Measurements from ENCODE around the gene FZD1. TPM values are rescaled to one million over a fixed set of nuclear protein-coding genes. Genes with fewer than 3 reads are reported as not detected.

The FZD1 gene
- total and polyA plus RNA-seq, 2 experiments from 2014 or later = 0.34 to 1.4 TPM

DNA sequence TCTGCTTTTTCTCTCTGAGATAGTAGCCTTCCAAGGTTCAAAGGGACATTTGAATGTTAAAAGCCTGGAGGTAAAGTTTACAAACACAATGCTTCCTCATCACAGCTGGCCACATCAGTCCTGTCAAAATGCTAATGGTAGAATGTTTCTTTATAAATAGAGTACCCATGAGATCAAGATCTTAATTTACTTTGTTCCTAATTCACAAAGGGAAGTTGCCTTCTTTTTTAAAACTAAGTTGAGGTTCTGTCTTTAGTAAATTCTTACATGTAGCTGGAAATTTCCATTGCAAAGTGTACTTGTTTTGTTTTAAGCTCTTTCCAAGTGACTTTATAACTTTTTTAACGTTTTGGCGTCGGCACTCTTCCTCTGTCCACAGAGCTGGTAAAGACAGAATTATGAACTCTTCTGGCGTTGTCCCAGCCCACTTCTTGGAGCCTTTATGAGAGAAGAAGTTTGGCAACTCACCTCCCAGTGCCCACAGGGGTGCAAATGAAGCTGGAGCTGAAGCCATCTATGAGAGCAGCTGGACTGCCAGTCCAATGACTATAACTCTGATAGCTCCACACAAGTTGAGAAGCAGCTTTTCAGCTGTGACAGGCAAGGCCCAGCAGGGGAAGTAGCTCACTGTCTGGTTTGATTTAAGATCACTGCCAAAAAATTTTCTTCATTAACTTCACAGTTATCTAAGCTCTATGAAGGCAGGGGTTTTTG is 23.3 kb downstream of the FZD1 start:
- Histone ChIP-seq H3K4me3 (no peak overlapping the region), H4K20me1 (replicated peaks; ENCODE audit: insufficient read depth) (no peaks in the 10 kb centered on the region; the same call in 1 of the 2 replicates), H3K79me2 (replicated peaks; ENCODE audit: insufficient read depth) (no peaks in the 10 kb centered on the region), H3K27me3 (ENCODE audit: insufficient read depth) (peaks cover 32% of the 10 kb centered on the region), H3K4me1 (ENCODE audit: insufficient read depth) (peaks cover 5% of the 10 kb centered on the region; the same call in 1 of the 2 replicates), H3K9me2 (ENCODE audit: insufficient read depth) (no peaks in the 10 kb centered on the region), H3K4me2 (no peak overlapping the region), H3F3A (replicated peaks; ENCODE audit: low read depth) (no peaks in the 10 kb centered on the region), H2AFZ (no peak overlapping the region), H3K36me3 (ENCODE audit: insufficient read depth) (no peaks in the 10 kb centered on the region), H3K27ac (ENCODE audit: low read depth) (no peak overlapping the region)
- Mint-ChIP-seq H3K9me3 (no peaks in the 10 kb centered on the region), H3K4me3 (no peak overlapping the region), H3K27ac (no peak overlapping the region), H3K4me1 (peaks cover 17% of the 10 kb centered on the region), H3K27me3 (ENCODE audit: insufficient read depth, low read depth, poor library complexity) (peaks cover 5% of the 10 kb centered on the region), H3K36me3 (ENCODE audit: low read depth) (no peaks in the 10 kb centered on the region)
- peak; percentile 25; the same call in 2 of the 3 replicates for ATAC-seq
- no peak for DNase-seq (ENCODE audit: low spot score)
- TF ChIP-seq, protein P1, sequence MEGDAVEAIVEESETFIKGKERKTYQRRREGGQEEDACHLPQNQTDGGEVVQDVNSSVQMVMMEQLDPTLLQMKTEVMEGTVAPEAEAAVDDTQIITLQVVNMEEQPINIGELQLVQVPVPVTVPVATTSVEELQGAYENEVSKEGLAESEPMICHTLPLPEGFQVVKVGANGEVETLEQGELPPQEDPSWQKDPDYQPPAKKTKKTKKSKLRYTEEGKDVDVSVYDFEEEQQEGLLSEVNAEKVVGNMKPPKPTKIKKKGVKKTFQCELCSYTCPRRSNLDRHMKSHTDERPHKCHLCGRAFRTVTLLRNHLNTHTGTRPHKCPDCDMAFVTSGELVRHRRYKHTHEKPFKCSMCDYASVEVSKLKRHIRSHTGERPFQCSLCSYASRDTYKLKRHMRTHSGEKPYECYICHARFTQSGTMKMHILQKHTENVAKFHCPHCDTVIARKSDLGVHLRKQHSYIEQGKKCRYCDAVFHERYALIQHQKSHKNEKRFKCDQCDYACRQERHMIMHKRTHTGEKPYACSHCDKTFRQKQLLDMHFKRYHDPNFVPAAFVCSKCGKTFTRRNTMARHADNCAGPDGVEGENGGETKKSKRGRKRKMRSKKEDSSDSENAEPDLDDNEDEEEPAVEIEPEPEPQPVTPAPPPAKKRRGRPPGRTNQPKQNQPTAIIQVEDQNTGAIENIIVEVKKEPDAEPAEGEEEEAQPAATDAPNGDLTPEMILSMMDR (conservative IDR thresholded peaks at IDR 0.05; ENCODE audit: low read depth in 2 of 2) = no peak
- TF ChIP-seq, protein P2, sequence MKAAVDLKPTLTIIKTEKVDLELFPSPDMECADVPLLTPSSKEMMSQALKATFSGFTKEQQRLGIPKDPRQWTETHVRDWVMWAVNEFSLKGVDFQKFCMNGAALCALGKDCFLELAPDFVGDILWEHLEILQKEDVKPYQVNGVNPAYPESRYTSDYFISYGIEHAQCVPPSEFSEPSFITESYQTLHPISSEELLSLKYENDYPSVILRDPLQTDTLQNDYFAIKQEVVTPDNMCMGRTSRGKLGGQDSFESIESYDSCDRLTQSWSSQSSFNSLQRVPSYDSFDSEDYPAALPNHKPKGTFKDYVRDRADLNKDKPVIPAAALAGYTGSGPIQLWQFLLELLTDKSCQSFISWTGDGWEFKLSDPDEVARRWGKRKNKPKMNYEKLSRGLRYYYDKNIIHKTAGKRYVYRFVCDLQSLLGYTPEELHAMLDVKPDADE (IDR thresholded peaks at IDR 0.05) = no peak
- TF ChIP-seq CREB1 (CRISPR knock-in tag; IDR thresholded peaks at IDR 0.05; ENCODE audit: low read depth) = no peak
- TF ChIP-seq STAT1 (IDR thresholded peaks at IDR 0.05; ENCODE audit: unreplicated experiment) = no peak
- no peak for TF ChIP-seq EZH2phosphoT487 (IDR thresholded peaks at IDR 0.05; ENCODE audit: unreplicated experiment)
- no peak for TF ChIP-seq ZNF114 (CRISPR knock-in tag; IDR thresholded peaks at IDR 0.05)
- TF ChIP-seq, protein P3, sequence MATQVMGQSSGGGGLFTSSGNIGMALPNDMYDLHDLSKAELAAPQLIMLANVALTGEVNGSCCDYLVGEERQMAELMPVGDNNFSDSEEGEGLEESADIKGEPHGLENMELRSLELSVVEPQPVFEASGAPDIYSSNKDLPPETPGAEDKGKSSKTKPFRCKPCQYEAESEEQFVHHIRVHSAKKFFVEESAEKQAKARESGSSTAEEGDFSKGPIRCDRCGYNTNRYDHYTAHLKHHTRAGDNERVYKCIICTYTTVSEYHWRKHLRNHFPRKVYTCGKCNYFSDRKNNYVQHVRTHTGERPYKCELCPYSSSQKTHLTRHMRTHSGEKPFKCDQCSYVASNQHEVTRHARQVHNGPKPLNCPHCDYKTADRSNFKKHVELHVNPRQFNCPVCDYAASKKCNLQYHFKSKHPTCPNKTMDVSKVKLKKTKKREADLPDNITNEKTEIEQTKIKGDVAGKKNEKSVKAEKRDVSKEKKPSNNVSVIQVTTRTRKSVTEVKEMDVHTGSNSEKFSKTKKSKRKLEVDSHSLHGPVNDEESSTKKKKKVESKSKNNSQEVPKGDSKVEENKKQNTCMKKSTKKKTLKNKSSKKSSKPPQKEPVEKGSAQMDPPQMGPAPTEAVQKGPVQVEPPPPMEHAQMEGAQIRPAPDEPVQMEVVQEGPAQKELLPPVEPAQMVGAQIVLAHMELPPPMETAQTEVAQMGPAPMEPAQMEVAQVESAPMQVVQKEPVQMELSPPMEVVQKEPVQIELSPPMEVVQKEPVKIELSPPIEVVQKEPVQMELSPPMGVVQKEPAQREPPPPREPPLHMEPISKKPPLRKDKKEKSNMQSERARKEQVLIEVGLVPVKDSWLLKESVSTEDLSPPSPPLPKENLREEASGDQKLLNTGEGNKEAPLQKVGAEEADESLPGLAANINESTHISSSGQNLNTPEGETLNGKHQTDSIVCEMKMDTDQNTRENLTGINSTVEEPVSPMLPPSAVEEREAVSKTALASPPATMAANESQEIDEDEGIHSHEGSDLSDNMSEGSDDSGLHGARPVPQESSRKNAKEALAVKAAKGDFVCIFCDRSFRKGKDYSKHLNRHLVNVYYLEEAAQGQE (IDR thresholded peaks at IDR 0.05; ENCODE audit: unreplicated experiment) = no peak
- no peak for TF ChIP-seq EZH2 (IDR thresholded peaks at IDR 0.05; ENCODE audit: low read depth, unreplicated experiment)
